ENCODE measurements around the gene ZNF32. TPM values are rescaled to one million over a fixed set of nuclear protein-coding genes. Genes with fewer than 3 reads are reported as not detected.

Gene ZNF32
- total RNA-seq, 1 donor from 2014 or later = 19.2 TPM

DNA sequence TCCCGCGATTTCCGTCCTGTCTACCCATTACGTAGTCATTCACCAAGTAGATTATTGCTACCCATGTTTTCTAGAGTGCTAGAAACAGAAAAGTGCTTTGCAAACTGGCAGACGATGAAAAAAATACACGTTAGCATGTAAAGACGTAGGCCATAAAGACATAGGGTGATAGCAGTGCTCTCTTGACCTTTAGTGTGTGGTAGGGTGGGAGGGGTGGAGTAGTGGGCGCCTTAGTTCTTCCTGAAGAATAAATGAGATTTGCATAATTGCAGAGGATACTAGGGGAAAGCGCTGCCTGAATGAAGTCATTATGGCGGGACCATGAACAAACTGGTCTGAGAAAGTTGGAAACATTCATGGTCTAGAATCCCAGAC lies 41.5 kb downstream of the ZNF32 start:
- Histone ChIP-seq H3K27me3 (ENCODE audit: insufficient read depth, low read length) (no peaks in the 10 kb centered on the region), H4K20me1 (ENCODE audit: insufficient read depth, low read length) (no peaks in the 10 kb centered on the region), H3K4me2 (ENCODE audit: low read length) (peak overlapping the region; percentile 84), H3K9me3 (ENCODE audit: insufficient read depth, low read depth, low read length) (no peaks in the 10 kb centered on the region), H3K4me1 (ENCODE audit: insufficient read depth, low read length) (peaks cover 4% of the 10 kb centered on the region), H3K79me2 (ENCODE audit: insufficient read depth, low read length) (no peaks in the 10 kb centered on the region), H3K27ac (ENCODE audit: low read depth, low read length) (no peak overlapping the region), H2AFZ (ENCODE audit: low read depth, low read length) (peak overlapping the region; percentile 91), H3K36me3 (ENCODE audit: insufficient read depth, low read length) (no peaks in the 10 kb centered on the region), H3K4me3 (ENCODE audit: insufficient read depth, low read depth, low read length) (peak overlapping the region; percentile 58), H3K9ac (ENCODE audit: low read length) (no peak overlapping the region)
- Mint-ChIP-seq H3K27me3 (ENCODE audit: low read depth, unreplicated experiment) (peaks cover 11% of the 10 kb centered on the region), H3K36me3 (ENCODE audit: low read depth, unreplicated experiment) (peaks cover 15% of the 10 kb centered on the region), H3K27ac (ENCODE audit: unreplicated experiment) (peak overlapping the region; percentile 72), H3K9me3 (ENCODE audit: unreplicated experiment) (peaks cover 10% of the 10 kb centered on the region), H3K4me1 (ENCODE audit: low read depth, unreplicated experiment) (peaks cover 12% of the 10 kb centered on the region), H3K4me3 (ENCODE audit: unreplicated experiment) (peak overlapping the region; percentile 86)
- DNase-seq (ENCODE audit: low read depth) (no peak), FAIRE-seq (no peak)
- no peak for TF ChIP-seq EZH2 (IDR thresholded peaks at IDR 0.05; ENCODE audit: insufficient read depth, low read length)
- TF ChIP-seq, protein P1, sequence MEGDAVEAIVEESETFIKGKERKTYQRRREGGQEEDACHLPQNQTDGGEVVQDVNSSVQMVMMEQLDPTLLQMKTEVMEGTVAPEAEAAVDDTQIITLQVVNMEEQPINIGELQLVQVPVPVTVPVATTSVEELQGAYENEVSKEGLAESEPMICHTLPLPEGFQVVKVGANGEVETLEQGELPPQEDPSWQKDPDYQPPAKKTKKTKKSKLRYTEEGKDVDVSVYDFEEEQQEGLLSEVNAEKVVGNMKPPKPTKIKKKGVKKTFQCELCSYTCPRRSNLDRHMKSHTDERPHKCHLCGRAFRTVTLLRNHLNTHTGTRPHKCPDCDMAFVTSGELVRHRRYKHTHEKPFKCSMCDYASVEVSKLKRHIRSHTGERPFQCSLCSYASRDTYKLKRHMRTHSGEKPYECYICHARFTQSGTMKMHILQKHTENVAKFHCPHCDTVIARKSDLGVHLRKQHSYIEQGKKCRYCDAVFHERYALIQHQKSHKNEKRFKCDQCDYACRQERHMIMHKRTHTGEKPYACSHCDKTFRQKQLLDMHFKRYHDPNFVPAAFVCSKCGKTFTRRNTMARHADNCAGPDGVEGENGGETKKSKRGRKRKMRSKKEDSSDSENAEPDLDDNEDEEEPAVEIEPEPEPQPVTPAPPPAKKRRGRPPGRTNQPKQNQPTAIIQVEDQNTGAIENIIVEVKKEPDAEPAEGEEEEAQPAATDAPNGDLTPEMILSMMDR (IDR thresholded peaks at IDR 0.05; ENCODE audit: insufficient read depth, low read depth, low read length) = no peak

DNA sequence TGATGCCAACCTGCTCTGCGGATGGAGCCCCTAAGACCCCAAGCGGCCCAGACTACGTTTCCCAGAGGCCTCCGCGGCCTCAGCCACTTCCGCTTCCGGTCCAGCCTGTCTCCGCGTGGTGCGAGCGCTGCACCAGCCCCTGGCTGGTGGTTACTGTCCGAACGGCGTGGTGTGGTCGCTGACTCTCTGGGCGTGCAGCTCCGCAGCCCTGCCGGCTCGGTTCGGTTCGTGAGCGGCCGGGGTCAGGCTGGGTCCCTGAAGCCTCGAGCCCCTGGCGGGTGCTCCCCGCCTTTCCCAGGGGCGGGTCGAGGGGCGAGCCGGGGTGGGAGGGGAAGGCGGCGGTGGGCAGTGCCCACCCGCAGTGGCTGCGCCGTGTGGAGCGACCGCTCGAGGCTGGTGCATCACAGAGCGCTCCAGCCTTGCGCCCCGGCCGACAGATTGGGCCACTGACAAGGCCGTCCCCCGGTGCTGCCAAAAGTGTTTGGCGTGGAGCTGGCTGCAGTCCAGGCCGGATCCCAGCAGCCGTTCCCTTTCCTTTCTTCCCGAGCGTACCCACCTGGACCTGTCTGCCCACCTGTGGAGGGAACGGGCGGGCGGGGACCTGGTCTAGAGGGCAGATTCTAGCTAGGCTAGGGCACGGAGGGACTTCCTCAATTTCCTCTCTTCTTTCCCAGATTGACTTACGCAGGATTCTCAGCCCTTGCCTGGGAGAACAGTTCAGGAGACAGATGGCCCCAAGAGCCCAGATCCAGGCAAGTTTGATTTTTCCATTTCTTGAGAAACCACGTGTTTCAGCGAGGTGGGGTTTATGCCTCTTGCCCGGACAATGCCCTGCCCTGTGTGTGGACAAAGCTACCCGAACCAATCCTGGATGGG lies 42.1 kb downstream of the ZNF32 start, which contains the start of gene ZNF485:
Gene ZNF485, plus strand, starts transcription at position 116 of the 876 bp plus-strand sequence. Its CDS starts 613 bp downstream, at position 729.
- H3K4me1 ChIP-seq (ENCODE audit: insufficient read depth, low read length) = peaks cover 4% of the 10 kb centered on the region
- Mint-ChIP-seq H3K4me1 (ENCODE audit: low read depth, unreplicated experiment) (peaks cover 12% of the 10 kb centered on the region), H3K27me3 (ENCODE audit: low read depth, unreplicated experiment) (peaks cover 11% of the 10 kb centered on the region), H3K9me3 (ENCODE audit: unreplicated experiment) (peaks cover 14% of the 10 kb centered on the region), H3K36me3 (ENCODE audit: low read depth, unreplicated experiment) (peaks cover 15% of the 10 kb centered on the region), H3K27ac (ENCODE audit: unreplicated experiment) (peak within 1 kb of the TSS; percentile 72), H3K4me3 (ENCODE audit: unreplicated experiment) (peak within 1 kb of the TSS; percentile 86)
- no peaks in the 10 kb centered on the region for H3K27me3 ChIP-seq (ENCODE audit: insufficient read depth, low read length)
- no peak within 1 kb of the TSS for H3K27ac ChIP-seq (ENCODE audit: low read depth, low read length)
- H3K4me3 ChIP-seq (ENCODE audit: insufficient read depth, low read depth, low read length) = peak within 1 kb of the TSS; percentile 58
- H2AFZ ChIP-seq (ENCODE audit: low read depth, low read length) = peak within 1 kb of the TSS; percentile 91
- peak within 1 kb of the TSS; percentile 62 for H3K9ac ChIP-seq (ENCODE audit: low read length)
- TF ChIP-seq, protein P1 (IDR thresholded peaks at IDR 0.05; ENCODE audit: insufficient read depth, low read depth, low read length) = no peak
- TF ChIP-seq EZH2 (IDR thresholded peaks at IDR 0.05; ENCODE audit: insufficient read depth, low read length) = no peak
- DNase-seq (ENCODE audit: low read depth) (peak; percentile 52), FAIRE-seq (no peak)
- H3K36me3 ChIP-seq (ENCODE audit: insufficient read depth, low read length) = no peaks in the 10 kb centered on the region
- no peaks in the 10 kb centered on the region for H3K9me3 ChIP-seq (ENCODE audit: insufficient read depth, low read depth, low read length)
- H3K79me2 ChIP-seq (ENCODE audit: insufficient read depth, low read length) = no peaks in the 10 kb centered on the region
- peak within 1 kb of the TSS; percentile 84 for H3K4me2 ChIP-seq (ENCODE audit: low read length)
- H4K20me1 ChIP-seq (ENCODE audit: insufficient read depth, low read length) = no peaks in the 10 kb centered on the region

Measured in astrocyte (in vitro differentiated cells and primary cell).